Right ventricle myocardium inferior (tissue), 1 donor: ENCODE data around the gene FBXL13. TPM values are rescaled to one million over a fixed set of nuclear protein-coding genes. Genes with fewer than 3 reads are reported as not detected.
"Not testable (repeated sequence)": the region's sequence is repeated elsewhere in the genome, so short reads cannot be mapped to it uniquely, and the experiment has no call there.

Source experiments
- ATAC-seq: fragments of 200-7000 bp; cut with Tn5 transposase; one replicate; pipeline ENCODE4 v1.9.1; 2020; ENCODE audit warnings: mild to moderate bottlenecking, moderate library complexity
- DNase-seq: peaks from one replicate; pipeline ENCODE4 v3.0.0; 2021; ENCODE audit errors: missing footprints
- intact Hi-C: fragments of 100-400 bp; cut with DNase I; formaldehyde crosslinking; loops from one replicate; pipeline ENCODE4 v1.11.0; 2022
- long read RNA-seq: library from polyadenylated mRNA; unstranded; transcript quantifications from one replicate; pipeline ENCODE4 v2.0.0, GENCODE V29; 2021
- total RNA-seq: library from RNA; stranded (reverse); fragmentation: NEBNext Ultra II Directional; extraction: Animal tissue kit (Norgen Biotek cat#: 25700); gene quantifications from one replicate; pipeline ENCODE4 v1.2.1, GENCODE V29; 2021
- donor health status: DM: no; HTN: yes; CAD: no; lungs with severe emphysema.

The FBXL13 gene
- total RNA-seq = 0.24 TPM
- long read RNA-seq = 0 reads

DNA sequence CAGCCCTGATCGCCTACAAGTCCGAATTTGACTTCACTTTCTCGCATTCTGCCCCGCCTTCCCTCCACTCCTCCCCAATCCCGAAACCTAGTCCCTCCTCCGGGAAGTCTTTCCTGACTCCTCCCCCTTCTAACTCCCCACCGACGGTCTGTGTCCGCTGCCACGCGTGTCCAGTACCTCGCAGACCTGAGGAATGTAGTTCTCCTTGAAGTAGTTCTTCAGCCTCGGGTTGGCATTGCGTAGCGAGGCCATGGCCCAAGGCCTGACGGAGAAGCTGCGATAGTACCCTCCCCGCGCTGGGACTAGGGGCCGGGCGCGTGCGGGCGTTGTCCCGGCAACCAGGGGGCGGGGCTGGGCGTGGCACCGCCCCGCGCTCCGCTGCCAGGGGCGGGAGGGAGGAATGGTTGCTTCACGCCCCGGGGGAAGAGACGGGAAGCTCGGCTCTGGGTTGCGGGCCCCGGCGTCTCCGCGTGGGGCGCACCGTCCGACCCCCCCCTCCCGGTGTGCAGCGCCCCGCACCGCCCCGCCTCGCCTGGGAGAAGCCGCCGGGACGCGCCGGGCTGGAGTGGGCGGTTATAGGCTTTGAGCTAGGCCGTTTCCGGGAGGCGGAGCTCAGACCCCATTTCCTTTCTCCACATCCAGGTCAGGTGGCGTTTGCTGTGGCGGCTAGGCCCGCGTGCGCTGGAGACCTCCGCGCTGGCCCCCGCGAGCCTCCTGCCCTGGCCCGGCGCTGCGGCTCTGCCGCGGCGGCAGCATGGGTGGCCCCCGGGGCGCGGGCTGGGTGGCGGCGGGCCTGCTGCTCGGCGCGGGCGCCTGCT lies at the start of gene FBXL13, which contains the start of gene ARMC10:
Gene FBXL13, minus strand, starts transcription at position 278 of the 818 bp plus-strand sequence.
Gene ARMC10, plus strand, starts transcription at position 622 of the 818 bp plus-strand sequence. Its CDS starts 133 bp downstream, at position 755.
- DNase-seq = peak; percentile 93
- intact Hi-C loops = loop anchor here (2.0 kb wide), 1 partner anchor 74 kb away; the partner anchor contains the start of gene NAPEPLD
- ATAC-seq = peak; percentile 97

DNA sequence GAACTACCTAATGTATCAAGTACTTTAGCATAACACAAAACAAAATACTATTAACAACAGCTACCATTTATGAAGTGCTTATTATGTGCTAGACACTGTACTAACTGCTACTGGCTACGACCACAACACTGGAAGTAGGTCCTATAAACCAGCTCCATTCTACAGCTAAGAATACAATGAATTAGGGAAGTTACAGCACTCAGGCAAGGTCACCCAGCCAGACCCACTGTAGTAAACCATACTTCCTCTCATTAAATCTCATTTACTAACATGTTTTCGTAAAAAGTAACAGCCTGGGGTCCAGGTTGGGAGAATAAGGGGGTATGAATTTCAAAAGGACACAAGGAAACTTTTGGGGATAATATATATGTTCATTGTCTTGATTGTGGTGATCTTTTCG lies 48.9 kb upstream of the FBXL13 start:
- ATAC-seq = no peak
- DNase-seq = no peak
- intact Hi-C loops = no loop called here

DNA sequence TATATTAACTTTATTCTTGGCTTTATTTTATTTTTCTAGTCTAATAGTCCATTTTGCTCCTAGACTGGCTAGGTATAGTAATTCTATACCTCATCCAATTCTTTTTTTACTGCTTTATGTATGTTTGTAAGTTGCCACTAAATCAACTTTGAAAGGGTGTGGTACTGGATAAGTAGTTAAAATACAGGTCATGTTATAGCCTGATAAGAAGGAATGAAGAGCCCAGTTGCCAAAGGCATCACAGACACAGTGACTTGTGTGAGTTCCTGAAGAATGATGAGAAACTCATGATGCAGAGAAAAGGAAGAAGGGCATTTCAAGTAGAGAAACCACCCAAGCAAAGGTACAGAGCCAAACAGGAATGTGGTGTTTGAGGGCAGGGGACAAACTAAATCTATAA lies 47.0 kb upstream of the FBXL13 start:
- intact Hi-C loops = no loop called here
- no peak for ATAC-seq
- no peak for DNase-seq

DNA sequence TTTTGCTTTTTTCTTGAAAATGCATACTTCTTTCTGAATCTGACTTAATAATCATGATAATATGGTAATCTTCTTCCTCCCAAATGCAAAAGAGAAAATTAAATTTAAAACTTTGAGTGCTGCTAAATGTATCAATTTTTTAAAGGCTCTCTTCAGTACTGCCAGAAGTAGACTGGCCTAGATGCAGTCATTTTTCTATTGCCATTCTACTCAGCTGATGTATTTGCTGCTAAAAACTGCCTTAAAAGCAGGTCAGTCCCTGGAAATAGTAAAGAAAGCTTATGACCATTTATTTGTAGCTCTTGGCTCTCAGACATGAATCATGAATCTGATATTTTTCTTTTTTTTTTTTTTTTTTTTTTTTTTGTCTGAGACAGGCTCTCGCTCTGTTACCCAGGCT lies 45.8 kb upstream of the FBXL13 start:
- ATAC-seq = no peak
- DNase-seq = no peak
- intact Hi-C loops = no loop called here

DNA sequence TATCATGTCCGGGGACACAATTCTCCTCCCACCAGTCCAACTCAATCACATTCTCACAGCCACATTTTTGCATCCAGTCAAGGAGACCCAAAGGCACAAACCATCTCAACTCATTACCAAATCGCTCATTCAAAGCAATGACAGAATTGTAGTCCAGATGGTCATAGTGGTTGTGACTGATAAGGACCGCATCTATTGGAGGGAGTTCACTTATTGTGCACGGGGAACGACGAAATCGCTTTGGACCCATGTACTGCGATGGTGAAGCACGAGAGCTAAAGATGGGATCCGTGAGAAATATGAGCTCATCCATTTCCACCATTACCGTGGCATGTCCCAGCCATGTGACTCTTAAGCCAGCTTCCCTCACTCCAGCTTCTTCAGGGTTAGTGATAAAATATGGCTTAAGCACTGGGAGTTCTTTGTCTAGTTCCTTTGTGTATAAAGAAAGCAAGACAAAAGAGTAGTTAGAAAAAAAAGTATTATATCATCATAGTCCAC lies 45.2 kb upstream of the FBXL13 start:
- DNase-seq = no peak
- ATAC-seq = no peak
- intact Hi-C loops = no loop called here

DNA sequence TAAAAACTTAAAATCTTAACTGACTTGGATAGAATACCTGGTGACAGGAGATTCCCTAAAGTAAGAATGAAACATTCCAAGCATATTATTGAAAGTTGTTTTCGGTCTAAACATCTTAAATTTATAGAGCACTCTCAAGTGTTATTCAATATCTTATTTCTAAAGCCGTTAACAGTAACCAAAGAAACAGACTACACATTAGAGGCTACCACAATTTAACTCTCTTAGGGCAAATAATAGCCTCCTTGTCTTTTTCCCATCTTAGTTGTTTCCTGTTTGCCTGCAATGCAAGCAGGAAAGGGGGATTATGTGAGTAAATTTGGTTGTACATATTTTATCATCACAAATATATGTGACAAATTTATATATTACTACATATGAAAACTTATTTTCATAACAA lies 42.9 kb upstream of the FBXL13 start:
- no peak for ATAC-seq
- intact Hi-C loops = no loop called here
- DNase-seq = no peak

DNA sequence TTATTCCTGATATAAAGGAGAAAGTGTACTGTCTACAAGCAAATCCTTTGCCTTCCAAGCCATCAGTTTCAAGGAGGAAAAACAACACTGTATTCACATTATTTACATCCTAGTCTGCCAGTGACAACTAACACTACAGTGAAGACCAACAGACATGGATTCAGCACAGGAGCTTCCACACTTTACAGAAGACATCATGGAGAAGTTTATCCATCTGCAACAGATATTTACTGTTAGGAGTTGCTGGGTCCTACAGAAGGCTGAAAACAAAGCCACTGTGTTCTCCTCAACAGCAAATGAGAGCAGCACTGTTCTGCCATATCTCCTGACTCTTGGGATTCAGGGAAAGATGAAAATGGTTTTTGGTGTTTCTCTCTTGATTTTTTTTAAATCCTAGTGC lies 42.4 kb upstream of the FBXL13 start:
- intact Hi-C loops = no loop called here
- DNase-seq = no peak
- ATAC-seq = no peak

DNA sequence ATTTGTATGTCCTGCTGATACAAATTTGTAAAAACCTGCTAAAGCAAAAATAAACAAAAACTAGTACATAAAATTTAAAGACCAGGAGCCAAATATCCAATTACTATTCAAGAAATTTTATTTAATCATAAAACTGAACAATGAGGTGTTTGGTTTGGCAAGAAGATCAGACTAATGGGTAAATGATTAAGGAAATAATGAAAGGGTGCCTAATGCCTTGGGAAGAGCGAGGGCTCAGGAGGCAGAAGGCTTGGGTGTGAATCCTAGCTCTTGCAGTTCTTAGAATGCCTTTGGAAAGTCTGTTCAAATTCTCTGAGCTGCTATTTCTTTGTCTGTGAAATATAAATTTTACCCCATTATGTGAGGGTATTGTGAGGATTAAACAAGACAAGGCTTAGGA lies 41.9 kb upstream of the FBXL13 start:
- DNase-seq (no peak), ATAC-seq (no peak)
- intact Hi-C loops = no loop called here

DNA sequence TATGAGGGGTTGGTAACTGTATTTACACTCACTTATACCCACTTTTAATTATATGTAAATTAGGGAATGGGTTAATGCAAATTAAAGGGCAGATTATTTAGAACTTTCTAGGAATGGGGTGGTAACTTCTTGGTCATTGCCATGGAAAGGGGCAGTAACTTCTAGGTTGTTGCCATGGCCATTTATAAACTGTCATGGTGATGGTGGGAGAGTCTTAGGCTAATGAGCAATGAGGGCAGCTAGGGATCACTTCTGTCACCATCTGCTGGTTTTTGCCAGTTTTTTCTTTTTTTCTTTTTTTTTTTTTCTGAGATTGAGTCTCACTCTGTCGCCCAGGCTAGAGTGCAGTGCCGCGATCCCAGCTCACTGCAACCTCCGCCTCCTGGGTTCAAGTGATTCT lies 41.2 kb upstream of the FBXL13 start:
- DNase-seq = no peak
- intact Hi-C loops = no loop called here
- no peak for ATAC-seq

DNA sequence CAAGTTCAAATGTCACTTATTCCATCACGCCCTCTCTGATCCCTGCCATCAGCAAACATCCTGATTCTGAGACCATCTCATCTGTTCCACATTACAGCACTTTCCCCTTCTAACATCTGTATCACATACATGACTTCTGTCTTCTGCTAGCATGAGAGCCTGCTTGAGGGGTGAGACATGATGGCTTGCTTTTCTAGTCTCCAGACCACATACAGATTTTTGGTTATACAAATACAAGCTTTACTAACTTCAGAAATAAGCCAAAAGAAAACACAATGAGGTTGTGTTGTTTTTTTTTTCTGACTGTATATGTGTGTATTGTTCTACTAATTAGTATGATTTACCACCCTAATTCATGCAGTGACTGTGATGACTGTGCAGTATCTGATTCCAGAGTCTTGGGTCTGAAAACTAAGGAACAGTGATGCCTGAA lies 40.0 kb upstream of the FBXL13 start:
- intact Hi-C loops = no loop called here
- no peak for ATAC-seq
- no peak for DNase-seq

DNA sequence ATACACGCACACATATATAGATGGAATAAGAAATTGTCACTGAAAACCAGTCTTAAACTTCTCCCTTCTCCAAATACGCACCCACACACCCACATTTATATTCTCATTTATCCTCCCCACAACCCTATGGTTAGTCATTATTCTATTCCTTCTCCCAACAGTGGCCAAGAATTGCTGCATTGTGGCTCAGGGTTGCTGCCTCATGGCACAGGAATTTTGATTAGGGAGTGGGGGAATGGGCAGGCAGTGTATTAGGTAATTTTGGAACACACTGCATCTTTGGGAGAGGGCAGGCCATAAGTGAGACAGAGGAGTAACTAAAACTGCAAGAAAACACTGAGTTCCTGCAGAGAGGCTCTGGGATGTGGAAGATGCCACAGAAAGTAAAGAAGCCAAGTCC lies 38.6 kb upstream of the FBXL13 start:
- DNase-seq (no peak), ATAC-seq (no peak)
- intact Hi-C loops = no loop called here

DNA sequence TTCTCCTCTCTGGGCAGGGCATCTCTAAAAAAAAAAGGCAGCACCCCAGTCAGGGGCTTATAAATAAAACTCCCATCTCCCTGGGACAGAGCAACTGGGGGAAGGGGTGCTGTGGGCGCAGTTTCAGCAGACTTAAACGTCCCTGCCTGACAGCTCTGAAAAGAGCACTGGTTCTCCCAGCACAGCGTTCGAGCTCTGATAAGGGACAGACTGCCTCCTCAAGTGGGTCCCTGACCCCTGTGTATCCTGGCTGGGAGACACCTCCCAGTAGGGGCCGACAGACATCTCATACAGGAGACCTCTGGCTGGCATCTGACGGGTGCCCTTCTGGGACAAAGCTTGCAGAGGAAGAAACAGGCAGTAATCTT lies 32.1 kb upstream of the FBXL13 start:
- intact Hi-C loops, ATAC-seq, DNase-seq: not testable (repeated sequence)

DNA sequence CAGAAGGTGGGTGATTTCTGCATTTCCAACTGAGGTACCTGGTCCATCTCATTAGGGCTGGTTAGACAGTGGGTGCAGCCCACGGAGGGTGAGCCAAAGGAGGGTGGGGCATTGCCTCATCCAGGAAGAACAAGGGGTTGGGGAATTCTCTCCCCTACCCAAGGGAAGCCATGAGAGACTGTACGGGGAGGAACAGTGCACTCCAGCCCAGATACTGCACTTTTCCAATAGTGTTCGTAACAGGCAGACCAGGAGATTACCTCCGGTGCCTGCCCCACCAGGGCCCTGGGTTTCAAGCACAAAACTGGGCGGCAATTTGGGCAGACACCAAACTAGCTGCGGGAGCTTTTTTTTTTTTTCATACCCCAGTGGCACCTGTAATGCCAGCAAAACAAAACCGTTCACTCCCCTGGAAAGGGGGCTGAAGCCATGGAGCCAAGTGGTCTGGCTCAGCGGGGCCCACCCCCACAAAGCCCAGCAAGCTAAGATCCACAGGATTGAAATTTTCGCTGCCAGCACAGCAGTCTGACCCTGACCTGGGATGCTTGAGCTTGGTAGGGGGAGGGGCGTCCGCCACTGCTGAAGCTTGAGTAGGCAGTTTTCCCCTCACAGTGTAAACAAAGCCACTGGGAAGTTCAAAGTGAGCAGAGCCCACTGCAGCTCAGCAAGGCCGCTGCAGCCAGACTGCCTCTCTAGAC lies 31.6 kb upstream of the FBXL13 start:
- no peak for DNase-seq
- no peak for ATAC-seq
- intact Hi-C loops = no loop called here

DNA sequence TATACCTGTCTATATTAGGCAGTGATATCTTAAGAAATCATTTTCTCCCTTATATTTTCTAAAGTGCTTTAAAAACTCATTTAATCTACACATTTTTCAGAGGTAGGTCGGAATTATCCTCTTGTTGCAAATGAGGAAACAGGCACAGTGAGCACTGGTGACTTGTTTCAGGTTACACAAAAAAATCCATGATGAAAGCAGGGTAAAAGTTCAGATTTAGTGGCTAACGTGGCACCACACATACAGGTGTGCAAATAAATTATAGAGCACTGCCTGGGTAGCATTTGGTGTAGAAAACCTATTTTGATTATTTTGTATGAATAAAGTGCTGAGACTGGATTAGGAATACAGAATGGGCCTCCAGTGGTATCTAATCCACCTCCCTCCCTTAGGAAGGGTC lies 26.9 kb upstream of the FBXL13 start:
- ATAC-seq = no peak
- DNase-seq = no peak
- intact Hi-C loops = no loop called here

DNA sequence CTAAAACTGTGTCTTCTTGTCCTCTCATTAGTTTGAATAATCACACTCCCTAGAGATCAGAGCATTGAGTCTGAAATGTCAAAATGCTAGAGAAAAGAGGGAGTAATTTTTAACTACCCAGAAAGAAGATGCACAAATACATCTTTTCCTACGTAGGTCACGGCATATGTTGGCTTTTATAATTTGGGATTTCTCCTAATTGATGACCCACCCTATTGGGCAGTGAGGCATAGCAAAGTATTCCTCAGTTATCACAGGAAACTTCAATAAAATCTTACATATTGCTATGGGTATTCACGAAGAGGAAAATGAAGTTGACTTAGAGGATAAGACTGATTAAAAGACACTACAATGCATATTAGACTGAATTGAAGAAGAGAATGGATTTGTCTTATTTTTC lies 25.8 kb upstream of the FBXL13 start:
- no peak for DNase-seq
- intact Hi-C loops = no loop called here
- ATAC-seq = no peak

DNA sequence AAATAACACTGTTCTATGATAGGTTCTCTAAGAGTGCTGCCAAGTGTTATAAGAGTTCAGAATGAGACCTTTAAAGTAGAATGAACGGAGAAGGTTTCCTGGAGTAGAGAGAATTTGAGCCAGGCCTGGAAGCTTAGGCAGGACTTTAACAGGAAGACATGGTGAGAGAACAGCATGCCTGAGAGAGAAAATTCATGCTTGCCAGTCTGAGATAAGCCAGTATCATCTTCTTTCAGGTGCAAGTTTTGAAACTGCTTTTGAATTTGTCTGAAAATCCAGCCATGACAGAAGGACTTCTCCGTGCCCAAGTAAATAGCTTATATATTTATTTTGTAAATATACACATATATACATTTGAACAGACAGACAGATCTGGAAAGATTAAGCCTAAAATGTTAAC lies 22.4 kb upstream of the FBXL13 start:
- DNase-seq (no peak), ATAC-seq (no peak)
- intact Hi-C loops = no loop called here

DNA sequence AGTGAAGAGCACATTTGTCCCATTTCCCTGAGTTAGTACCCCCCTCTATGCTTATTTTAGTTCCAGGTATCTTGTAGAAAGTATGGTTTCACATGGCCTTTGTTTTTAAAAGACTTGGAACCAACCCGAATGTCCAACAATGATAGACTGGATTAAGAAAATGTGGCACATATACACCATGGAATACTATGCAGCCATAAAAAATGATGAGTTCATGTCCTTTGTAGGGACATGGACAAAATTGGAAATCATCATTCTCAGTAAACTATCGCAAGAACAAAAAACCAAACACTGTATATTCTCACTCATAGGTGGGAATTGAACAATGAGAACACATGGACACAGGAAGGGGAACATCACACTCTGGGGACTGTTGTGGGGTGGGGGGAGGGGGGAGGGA lies 21.0 kb upstream of the FBXL13 start:
- DNase-seq, intact Hi-C loops, ATAC-seq: not testable (repeated sequence)

DNA sequence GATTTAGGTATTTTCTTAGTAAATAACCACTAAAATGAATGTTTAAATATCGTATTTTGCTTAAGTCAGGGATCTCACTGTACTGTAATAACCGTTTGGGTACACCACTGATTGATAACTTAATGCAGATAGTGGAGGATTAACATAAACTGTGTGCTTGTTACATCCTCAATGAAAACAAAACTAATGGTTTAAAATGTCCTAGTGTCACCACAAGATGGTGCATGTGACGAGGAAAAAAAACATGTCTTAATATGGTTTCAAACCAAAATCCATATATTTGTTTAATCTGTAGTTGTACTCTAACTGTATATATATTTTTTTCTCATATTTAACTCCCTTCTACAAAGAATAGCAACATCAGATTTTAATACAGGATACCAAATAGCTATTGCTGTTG lies 19.5 kb upstream of the FBXL13 start:
- DNase-seq (no peak), ATAC-seq (no peak)
- intact Hi-C loops = no loop called here

DNA sequence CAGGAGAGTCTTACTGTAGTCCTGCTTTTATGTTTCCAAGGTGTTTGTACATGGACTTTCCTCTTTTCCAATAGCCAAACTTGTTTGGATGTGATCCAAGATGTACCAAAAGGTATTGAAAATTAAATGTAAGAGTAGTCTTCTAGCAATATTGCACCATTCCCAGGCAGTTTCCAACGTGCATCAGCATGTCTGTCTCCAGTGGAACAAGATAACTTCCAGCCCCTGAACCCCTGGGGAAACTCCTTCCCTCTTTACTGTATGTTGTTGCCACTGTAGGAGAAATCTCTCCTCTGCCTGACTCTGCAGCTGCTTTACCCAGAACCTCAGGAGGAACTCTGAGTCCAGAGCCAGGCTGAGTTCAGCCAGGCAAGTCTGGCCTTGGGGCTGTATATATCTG lies 18.8 kb upstream of the FBXL13 start:
- ATAC-seq = no peak
- intact Hi-C loops = no loop called here
- no peak for DNase-seq

DNA sequence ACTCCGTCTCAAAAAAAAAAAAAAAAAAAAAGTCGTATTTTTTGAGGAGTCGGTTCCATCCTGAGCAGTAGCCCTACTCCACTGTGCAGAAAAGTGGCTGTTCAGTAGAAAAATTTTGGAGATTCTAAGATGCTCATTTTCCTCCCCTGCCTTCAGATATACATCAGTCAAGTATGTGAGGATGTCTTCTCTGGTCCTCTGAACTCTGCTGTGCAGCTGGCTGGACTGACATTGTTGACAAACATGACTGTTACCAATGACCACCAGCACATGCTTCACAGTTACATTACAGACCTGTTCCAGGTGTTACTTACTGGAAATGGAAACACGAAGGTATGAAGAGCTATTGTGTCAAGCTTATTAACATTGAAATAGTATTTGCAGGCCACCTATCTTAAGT lies 17.7 kb upstream of the FBXL13 start:
- ATAC-seq, intact Hi-C loops, DNase-seq: not testable (repeated sequence)
